Stimulated activated CD4-positive, alpha-beta T cell treated with anti-CD3 and anti-CD28 coated beads, TNF-alpha, amount 100 ng/mL, for 1 hour (primary cell): ENCODE results near the gene SLC16A12.
"Not testable (repeated sequence)": the region's sequence is repeated elsewhere in the genome, so short reads cannot be mapped to it uniquely, and the experiment has no call there.

Experiments
- DNase-seq, 3 donors: peaks; one replicate each; pipeline ENCODE4 v3.0.0-alpha.2; 2020; ENCODE audit warnings: low read depth in 3 of 3, low spot score in 1 of 3

SLC16A12 gene

DNA sequence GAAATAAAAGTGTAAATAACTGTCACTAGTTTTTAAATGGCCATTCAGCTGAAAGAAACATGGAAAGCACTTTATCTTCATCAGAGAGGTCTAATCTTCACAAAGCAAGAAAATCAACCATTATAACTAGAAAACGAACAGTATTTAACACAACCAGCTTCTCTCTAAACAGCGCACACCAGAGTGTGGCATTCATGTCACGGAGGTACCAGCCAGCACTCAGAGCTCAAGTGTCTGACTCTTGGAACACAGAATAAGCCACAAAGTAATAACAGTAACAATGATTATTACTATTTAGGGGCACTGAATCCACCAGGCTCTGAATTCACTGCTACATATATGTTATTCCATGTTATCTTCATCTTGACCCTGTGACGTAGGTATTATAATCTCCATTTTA is 60.9 kb downstream of the SLC16A12 start:
- no peak for DNase-seq

DNA sequence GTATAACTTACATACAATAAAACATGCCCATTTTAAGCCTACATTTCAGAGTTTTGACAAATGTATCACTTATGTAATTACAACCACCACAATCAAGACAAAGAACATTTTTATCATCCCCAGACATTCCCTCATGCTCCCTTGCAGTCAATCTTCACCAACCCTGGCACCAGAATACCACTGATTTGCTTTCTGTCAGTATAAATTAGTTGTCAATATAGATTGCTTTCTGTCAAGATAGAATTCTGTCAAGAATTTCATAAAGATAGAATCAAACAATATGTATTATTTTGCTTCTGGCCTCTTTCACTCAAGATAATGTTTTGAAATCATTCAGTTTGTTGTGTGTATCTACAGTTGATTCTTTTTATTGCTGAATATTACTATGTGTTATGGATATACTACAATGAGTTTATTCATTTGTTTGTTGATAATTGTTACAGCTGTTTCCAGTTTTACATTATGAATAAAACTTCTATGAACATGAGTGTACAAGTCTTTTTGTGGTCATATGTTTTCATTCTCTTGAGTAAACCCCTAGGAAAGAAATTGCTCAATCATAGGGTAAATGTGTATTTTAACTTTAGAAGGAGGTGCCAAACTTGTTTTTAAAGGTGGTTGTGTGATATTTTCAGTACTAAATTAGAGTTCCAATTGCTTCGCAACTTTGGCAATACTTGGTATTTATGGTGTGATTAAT is 64.1 kb downstream of the SLC16A12 start:
- DNase-seq: no peak

DNA sequence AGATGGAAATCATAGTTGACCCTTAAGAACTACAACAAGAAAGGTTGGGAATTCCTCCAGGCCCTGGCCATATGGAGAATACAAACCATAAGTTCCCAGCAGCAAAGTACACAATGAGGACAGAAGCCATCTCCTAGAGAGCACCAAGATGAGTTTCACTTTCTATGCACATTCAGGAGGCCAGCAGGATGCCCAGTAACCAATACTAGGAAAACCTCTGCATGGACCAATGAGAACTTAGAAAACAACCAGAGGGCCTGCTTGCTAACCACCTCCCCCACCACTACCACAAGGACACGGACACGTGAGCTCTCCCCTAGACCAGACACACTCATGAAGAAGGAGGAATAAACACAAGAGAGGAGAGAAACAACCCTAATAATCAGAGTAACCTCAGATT is 64.8 kb downstream of the SLC16A12 start:
- no peak for DNase-seq

DNA sequence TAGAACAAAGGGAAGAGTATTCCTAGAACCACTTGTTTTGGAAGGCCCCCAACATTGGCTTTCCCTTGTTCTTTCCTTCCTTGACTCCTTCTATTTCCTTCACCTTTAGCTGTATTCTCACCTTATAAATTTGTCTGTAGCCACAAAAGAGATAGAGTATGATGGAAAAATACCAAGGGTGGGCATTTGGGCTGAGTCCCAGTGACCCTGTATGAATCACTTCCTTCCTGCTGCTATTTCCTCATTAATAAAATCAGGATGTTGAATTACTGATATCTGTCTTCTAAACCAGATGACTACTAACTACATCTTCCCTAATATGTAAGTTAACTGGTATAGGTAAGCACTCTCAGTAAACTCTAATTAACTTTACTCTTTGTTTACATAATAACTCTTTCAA is 65.9 kb downstream of the SLC16A12 start:
- no peak for DNase-seq

DNA sequence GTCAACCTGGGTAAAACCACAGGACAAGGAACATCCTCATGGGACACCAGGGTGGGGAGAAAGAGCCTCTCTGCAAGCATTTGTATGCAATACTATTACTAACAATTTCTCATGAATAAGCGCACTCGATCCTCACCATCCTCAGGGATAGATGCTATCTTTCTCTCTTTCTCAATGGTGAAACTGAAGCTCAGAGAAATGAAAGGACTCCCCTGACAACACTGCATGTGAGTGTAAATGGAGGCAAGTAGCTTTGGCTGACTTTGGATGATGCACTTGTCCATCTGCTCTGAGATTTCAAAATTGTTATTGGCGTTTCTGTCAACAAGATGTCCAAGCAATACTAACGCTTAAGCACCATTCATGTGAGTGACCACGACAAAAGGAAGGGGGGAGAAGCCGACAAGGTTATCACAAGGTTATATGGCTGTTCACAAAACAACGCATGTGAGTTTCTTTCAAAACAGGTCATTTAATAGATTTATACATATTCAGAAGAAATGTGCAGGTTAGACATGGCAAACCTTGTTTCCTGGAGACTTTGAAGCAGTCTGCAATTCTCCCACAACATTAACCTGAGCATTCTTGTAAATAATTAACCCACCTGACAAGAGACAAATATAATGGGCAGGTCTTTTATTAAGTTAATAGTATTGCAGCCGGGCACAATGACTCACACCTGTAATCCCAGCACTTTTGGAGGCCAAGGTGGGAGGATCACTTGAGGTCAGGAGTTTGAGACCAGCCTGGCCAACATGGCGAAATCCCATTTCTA is 67.0 kb downstream of the SLC16A12 start:
- DNase-seq: no peak

DNA sequence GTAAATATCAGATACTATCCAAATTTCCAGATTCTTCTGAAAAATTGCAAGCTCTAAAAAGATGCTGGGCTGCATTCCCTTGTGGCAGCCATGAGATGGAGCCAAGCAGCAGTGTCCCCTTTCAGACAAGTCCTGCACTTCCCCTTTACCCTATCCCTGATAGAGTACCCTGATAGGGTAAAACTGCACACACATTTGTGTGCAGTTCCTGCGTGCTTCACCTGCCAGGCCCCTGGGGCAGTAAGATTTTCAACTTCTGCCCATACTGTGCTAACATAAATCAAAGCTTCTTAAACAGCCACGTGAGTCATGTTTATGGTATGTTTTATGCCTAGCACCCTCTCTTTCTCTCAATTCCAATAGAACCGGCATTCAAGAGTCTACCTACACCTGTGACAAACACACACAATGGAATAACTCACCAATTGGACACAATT is 68.8 kb downstream of the SLC16A12 start:
- DNase-seq: no peak

DNA sequence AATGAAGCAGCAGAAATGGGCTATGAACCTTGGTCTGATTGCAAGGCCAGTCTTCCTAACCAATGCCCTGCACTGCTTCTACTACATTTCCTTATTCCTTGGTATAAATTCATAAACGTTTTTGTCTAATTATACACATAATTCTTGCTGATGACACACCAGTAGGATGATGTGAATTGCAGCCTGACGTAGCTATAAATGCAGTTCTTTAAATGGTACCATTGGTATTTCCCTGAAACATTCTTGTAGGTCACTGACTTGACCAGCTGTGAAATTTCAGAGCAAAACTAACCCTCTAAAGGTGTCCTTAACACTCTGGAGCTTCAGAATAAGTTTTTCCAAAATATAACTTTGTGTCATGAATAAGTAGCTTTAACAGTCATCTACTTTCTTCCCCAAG is 70.2 kb downstream of the SLC16A12 start:
- no peak for DNase-seq

DNA sequence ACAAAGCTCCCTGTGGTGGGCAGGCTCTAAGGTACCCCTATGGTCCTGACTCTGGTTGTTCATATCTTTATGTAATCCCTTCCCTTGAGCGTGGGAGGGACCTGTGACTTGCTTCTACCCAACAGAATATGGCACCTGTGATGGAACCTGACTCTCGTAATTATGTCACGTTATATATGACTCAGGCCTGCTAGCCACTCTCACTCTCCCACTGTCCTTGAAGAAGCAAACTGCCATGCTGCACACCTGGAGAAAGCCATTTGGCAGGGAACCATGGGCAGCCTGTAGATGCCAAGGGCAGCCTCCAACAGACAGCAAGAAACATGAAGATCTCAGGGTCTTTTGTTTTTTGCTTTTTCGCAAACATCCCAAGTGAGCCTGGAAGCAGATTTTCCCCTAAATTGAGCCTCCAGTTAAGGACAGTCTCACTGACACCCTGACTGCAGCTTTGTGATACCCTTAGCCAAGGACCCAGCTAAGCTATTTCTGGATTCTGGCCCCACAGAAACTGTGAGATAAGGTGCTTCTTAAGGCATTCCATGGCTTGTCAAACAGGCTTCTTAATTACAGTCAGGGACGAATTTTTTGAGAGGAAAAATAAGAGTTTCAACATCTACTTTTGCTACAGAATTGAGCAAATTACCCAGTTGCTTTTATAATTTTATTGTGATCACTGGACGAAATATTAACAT is 71.4 kb downstream of the SLC16A12 start:
- no peak for DNase-seq

DNA sequence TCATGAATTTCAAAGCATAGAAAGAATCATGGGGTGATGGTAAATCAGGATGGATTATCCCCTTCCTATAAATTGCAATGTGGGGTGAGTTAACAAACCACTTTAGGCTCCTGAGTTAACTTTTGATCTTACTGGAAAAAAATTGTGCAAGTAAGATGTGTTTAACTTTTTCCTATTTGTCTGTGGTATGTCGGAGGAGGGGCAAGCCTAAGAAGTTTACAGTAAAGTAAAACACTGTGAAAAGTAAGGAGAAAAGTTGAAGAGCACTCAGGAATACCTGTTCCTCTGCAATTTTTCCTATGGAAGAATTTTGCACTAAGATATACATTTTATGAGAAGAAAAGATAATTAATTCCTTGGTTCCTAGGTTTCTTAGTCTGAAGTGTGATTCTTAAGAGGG is 76.6 kb downstream of the SLC16A12 start:
- DNase-seq: no peak

DNA sequence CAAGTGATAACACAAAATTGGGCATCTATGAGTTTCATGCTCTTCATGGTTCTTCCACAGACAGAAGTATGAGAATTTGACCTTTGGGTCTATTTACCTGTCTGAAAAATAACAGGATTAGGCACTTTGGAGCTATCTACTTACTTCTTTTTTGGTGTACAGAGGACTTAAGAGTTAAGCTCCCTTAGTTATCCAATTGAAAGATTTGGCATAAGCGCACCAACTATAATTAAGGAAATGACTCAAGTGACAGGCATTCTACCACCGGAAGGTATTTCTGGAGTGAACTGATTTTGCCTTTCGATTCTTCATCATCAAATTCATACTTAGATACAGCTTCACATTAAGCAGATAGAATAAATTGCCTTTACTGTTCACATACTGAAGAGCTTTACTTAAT is 77.1 kb downstream of the SLC16A12 start:
- no peak for DNase-seq

DNA sequence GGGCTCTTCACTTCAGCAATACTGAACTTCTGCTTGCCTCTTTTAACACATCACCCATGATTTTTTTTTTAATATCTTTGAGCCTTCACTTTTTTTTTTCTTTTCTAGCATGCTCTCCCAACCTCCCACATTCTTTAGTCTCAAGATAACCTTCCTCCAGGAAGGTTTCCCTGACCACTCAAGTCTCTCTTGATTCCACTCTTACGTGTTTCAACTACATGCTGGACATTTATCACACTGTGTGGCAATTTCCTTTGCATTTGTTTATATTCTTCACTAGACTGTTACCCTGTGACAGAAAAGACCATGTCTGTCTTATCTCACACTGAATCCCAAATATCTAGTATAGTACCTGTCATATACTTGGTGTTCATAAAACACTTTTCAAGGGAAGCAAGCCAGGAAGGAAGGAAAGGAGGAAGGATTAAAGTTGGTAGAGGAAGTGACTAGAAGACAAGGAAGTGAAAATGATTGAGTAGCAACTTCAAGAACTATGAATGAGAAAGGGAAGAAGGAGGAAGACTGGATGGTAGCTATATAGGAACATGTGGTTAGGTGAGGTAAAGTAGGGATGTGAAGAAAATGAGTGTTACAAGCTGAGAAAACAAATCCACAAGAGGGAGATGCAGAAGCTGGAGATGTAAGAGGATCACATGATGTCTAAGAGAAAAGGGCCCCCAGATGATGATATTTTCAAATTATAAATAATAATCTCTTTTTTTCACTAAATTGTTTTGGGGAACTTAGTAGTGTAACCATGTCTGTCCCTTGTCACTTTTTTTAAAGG is 80.6 kb downstream of the SLC16A12 start:
- DNase-seq: no peak

DNA sequence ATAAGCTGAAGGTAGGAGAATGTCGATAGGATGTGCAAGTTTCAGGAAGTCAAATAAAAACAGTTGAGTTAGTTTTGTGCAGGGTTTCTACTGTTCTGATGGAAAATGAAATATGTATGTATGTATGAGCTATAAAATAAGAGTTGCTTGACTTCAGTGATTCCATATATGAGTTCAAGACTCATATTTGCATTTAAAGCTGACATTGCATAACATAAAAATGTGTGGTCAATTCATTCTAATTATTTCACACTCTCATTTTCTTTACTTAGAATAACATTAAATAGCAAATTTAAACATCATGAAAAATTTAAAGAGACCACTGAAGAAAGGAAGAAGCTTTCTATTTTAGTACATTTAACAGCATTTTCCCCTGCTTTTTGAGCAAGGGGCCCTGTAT is 83.2 kb downstream of the SLC16A12 start:
- no peak for DNase-seq

DNA sequence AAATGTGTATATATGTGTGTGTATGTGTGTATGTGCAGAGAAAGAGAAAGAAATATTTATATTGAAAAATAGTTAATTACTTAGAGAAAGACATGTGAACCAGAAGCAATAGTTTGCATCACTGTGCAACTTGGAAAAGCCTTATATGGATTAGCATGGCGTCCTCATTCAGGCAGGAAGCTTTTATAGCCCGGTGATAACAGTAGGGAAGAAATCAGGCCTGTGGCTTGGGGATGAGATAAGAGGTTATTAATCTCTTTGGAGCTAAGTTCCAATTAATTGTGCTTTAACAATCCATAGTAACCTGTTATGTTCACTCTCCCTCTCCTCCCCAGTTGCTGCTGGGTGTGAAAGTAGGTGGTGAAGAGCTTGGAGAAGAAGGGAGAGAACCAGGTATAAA is 84.5 kb downstream of the SLC16A12 start:
- no peak for DNase-seq

DNA sequence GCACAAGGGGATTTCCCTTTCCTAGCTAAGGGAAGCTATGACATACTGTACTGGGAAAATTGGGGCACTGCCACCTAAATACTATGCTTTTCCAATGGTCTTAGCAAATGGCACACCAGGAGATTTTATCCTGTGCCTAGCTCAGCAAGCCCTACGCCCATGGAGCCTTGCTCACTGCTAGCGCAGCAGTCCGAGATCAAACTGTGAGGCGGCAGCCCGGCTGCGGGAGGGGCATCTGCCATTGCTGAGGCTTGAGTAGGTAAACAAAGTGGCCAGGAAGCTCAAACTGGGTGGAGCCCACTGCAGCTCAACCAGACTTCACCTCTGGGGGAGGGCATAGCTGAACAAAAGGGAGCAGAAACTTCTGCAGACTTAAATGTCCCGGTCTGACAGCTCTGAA is 90.6 kb downstream of the SLC16A12 start:
- not testable (repeated sequence) for DNase-seq

DNA sequence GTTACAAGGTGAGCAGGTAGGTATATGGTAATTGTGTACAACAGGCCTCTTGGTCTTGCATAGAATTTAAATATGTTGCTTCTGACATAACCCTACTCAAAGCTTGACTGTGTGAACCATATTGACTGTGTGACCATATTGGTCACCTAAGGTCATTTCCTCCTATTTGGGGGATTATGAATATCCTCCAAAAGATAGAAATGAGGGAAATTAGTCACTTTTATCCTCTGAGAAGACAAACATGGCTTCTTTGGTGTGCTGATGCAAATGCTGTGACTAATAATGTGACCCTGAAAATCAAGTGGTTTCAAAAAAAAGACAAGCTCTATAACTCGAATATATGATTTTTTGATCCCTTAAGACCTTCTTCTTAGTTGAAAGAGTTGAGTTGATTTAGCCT is 93.1 kb downstream of the SLC16A12 start:
- DNase-seq: no peak

DNA sequence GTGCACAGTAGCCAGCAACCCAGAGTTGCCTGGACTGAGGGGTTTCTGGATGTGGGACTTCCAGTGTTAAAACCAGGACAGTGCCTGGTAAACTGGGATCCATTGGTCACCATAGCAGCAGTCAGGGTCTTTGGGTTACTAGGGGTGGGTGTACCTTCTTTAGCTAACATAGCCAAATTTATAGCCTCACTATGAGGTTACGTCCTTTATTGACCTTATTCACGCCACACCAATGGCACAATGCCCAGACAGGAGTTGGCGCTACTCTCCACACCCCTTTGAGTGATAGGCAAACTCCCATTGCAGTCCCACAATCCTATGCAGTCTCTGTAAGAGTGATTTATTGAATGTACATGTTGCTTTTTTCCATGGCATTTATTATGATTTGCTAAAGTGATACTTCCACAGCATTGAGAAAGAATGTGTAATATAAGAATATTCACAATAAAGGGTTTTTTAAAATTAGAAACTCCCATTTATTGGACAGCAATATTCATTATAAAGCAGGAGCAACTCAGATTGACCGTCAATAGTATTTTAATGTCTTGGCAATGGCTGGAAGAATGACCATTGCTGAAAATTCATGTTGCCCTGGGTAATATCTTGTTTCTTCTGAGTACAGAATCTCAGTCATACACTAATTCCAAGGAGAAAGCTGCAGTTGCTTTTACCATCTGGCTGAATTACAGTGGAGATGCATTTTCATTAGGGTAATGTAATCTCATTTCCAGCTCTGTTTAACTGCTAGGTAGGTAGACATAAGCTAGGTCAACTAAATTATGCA is 95.0 kb downstream of the SLC16A12 start:
- no peak for DNase-seq

DNA sequence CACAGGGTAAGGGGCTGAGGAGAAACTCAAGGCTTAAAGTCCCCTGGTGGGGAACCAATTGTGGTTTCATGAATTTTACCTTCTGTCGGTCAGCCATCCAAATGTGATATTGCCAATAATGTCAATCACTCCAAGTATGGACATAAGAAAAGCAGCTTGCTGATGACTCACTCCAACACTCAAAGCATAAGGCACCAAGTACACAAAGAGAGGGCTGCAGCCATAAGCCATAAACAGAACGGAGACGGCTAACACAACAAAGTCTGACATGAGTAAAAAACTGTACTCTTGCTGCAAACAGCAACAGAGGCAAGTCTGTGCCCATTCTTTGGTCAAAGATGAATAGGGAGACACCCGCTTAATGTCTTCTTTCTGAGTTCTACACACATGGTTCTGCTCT is 96.9 kb downstream of the SLC16A12 start:
- no peak for DNase-seq

DNA sequence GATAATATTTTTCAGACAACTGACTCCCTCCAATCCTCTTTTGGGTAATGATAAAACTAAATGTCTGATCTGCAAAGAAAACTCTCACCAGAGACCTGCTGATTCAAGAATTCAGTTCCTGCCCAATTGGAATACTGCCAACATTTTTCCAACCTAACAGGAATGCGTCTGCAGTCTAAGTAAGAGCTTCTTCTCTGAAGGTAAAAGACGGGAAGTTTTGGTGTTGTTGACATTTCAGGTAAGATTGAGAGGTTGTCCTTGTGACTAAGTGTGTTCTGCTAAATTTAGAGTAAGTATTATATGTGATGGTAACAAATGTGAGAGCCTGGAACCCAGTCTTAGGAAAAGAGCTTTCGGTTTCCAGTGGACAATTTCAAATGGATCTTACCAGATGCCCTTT is 103.4 kb downstream of the SLC16A12 start:
- no peak for DNase-seq

DNA sequence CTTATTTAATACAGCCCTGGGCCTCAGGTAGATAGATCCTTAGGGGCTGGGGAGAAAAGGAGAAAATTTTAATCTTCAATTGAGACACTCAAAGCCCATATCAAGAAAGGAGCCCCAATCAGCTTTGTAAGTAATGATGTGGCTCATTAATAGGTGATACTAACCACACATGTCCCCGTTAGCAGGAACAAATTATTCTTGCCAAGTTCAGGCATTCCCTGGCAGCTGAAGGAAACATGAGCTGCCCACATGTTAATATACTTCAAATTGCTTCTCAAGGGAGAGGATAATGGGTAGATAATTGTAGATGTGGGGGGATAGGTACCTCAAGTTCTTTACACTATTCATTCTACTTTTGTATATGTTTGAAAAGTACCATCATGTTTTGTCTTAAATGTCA is 106.5 kb downstream of the SLC16A12 start:
- DNase-seq: no peak

DNA sequence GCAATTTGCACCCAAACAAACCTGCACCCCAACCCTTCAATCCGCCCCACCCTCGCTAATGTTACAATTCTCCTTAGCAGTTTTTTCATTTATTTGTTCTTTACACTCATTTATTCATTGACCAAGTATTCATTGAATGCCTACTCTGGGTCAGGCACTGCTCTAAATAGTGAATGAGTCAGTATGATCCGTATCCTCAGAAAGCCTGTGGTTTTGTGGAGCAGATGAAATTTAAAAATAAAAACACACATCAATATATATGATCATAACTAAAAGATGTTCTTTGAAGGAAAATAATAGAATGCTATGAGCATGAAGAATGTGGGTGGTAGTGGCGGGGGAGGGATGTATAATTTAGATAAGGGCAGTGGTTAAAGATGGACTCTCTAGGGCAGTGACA is 107.8 kb downstream of the SLC16A12 start:
- DNase-seq: no peak
